ENCODE results near the gene PRCD.
"Not testable (repeated sequence)": the region's sequence is repeated elsewhere in the genome, so short reads cannot be mapped to it uniquely, and the experiment has no call there.

The PRCD gene

DNA sequence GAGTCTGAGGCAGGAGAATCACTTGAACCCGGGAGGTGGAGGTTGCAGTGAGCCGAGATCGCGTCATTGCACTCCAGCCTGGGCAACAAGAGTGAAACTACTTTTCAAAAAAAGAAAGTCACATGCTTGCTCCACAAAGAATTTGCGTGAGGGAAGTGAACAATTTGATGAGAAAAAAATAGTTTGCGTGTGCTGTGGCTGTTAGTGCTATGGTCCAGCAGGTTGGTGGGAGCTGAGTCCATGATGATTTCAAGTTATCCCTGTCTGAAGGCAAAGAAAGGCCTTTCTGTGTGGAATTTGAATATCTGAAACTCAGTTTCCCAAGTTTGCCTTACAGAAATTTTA is 21.0 kb downstream of the PRCD start:
- ChIA-PET POLR2A (interaction anchor here (0.6 kb wide), 1 partner anchor 43 kb away, joined by 11 read pairs; no protein-coding TSS in a partner anchor), CTCF (interaction anchor here (0.8 to 5.7 kb wide), 7 partner anchors 9 to 176 kb away, joined by 3 to 60 read pairs (median 3); a partner anchor contains a TSS)
- DNase-seq (ENCODE audit: extremely low spot score) = no peak
- TF ChIP-seq, protein P1, sequence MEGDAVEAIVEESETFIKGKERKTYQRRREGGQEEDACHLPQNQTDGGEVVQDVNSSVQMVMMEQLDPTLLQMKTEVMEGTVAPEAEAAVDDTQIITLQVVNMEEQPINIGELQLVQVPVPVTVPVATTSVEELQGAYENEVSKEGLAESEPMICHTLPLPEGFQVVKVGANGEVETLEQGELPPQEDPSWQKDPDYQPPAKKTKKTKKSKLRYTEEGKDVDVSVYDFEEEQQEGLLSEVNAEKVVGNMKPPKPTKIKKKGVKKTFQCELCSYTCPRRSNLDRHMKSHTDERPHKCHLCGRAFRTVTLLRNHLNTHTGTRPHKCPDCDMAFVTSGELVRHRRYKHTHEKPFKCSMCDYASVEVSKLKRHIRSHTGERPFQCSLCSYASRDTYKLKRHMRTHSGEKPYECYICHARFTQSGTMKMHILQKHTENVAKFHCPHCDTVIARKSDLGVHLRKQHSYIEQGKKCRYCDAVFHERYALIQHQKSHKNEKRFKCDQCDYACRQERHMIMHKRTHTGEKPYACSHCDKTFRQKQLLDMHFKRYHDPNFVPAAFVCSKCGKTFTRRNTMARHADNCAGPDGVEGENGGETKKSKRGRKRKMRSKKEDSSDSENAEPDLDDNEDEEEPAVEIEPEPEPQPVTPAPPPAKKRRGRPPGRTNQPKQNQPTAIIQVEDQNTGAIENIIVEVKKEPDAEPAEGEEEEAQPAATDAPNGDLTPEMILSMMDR (IDR thresholded peaks at IDR 0.05; ENCODE audit: control extremely low read depth, extremely low read depth, low read depth, missing control alignments) = no peak

DNA sequence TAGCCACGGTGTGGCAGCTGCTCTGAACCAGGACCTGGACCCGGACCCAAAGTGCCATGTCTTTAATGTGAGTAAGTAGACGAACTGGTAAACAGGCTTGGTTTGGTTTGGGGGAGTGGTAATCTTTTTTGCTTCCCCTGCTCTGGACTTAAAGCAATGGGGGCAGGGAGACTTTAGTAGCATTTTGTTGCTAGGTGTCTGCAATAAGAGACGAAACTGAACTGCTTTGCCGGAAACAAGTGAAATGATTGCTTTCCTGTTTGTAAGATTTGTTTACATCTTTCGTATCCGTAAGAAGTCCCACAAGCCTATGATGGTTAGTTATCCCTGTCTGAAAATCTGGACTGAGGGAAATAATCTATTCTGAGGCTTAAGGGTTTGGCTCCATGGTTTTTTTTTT is 21.5 kb downstream of the PRCD start:
- TF ChIP-seq, protein P1 (IDR thresholded peaks at IDR 0.05; ENCODE audit: control extremely low read depth, extremely low read depth, low read depth, missing control alignments) = no peak
- no peak for DNase-seq (ENCODE audit: extremely low spot score)
- ChIA-PET CTCF (interaction anchor here (1.3 to 1.5 kb wide), 3 partner anchors 10 to 33 kb away, joined by 3 read pairs; no protein-coding TSS in a partner anchor), POLR2A (interaction anchor here (0.6 kb wide), 1 partner anchor 43 kb away, joined by 11 read pairs; no protein-coding TSS in a partner anchor)

- no peak for DNase-seq (ENCODE audit: extremely low spot score)
- TF ChIP-seq, protein P1 (IDR thresholded peaks at IDR 0.05; ENCODE audit: control extremely low read depth, extremely low read depth, low read depth, missing control alignments) = no peak
- ChIA-PET CTCF (interaction anchor here (1.4 kb wide), 1 partner anchor 15 kb away, joined by 3 read pairs; no protein-coding TSS in a partner anchor), POLR2A (interaction anchor here (0.6 to 0.7 kb wide), 2 partner anchors 26 to 1217 kb away, joined by 3 to 4 read pairs; no protein-coding TSS in a partner anchor)
Observed at GRCh38 chr17:76561799-76562268, 22.0 kb downstream of the PRCD start.

GRCh38 chr17:76562734-76563148 is 22.9 kb downstream of the PRCD start:
- ChIA-PET CTCF (interaction anchor here (1.4 kb wide), 2 partner anchors 16 to 26 kb away, joined by 3 read pairs; no protein-coding TSS in a partner anchor), POLR2A (no interaction called here)
- no peak for DNase-seq (ENCODE audit: extremely low spot score)
- TF ChIP-seq, protein P1 (IDR thresholded peaks at IDR 0.05; ENCODE audit: control extremely low read depth, extremely low read depth, low read depth, missing control alignments) = no peak

- DNase-seq (ENCODE audit: extremely low spot score); POLR2A ChIA-PET: not testable (repeated sequence)
- CTCF ChIA-PET = interaction anchor here (1.4 kb wide), 1 partner anchor 25 kb away, joined by 3 read pairs; no protein-coding TSS in a partner anchor
Observed at GRCh38 chr17:76563359-76563758, 23.5 kb downstream of the PRCD start.

DNA sequence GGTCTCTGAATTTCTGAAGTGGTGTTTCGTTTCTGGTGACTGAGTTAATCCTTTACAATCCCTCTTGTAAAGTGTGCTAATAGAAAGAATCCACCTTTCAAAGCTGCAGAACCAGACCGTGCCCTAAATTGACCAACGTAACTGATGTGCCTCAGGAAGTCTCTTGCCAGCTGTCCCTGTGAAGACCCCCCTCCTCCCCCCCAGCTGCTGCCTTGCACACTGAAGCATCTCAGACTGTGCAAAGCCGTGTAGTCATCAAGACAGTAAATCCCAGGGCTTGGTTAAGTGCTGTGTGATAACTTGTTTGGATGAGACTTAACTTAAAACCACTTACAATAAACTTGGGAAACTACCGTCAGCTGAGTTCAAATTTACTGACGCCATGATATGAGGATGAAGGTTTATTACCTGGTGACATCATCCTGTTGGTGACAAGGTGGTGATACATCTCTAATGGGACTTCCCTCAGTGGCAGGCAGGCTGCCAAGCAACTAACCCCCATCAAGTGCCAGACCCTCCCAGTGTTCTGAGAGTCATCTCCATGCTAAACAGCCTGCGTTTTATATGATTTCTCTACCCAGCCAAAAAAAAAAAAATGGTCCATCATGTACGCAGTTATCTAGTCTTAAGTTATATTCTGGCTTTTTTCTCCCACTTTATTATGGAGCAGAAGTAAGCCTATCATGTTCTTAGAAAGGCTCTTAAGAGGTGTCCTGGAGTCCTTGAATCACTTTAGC is 25.3 kb downstream of the PRCD start:
- ChIA-PET CTCF (interaction anchor here (0.7 to 6.4 kb wide), 5 partner anchors 11 to 59 kb away, joined by 3 to 28 read pairs (median 5); no protein-coding TSS in a partner anchor), POLR2A (interaction anchor here (0.8 kb wide), 1 partner anchor 29 kb away, joined by 5 read pairs; no protein-coding TSS in a partner anchor)
- not testable (repeated sequence) for DNase-seq (ENCODE audit: extremely low spot score)

DNA sequence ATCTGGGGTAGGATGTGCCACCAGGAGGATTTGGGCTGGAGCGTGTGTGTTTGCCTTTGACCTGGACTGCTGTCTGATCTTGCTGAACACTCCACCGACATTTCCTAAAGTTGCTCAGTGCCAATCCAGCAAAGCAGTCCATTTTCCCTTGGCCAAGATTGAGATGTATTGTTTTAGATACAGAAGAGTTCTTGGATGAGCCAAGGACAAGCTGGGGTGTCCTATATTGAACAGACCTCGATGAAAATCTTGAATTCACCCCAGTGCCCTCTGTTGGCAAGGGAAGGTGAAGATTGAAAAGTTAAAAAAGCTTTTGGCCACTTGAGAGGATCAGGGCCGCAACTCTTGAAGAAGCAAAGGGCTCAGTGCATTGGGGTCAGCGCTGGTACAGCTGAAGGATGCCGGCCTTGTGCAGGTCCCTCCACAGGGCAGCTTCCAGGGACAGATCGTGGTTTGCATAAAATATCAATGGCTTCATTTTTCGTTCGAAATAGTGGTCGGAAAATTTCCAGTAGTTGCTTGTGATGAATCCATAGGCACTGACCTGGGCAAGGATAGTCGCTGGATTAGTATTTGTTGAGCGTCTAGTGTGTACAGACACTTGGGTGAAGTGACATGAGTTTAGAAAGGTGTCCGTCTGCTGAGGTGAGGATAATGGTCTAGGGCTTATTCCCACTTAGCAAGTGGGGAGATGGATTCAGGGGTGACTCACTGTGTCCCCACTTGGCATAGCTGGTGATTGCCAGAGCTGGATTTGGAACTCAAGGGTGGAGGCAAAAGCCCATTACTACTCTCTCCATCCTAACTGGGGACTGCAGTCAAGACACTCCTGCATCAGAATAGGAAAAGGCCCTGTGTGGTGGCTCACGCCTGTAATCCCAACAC is 26.1 kb downstream of the PRCD start:
- DNase-seq (ENCODE audit: extremely low spot score) = no peak
- POLR2A ChIA-PET = interaction anchor here (0.7 to 2.6 kb wide), 2 partner anchors 9 to 625 kb away, joined by 5 to 10 read pairs; no protein-coding TSS in a partner anchor
- CTCF ChIA-PET = interaction anchor here (0.7 to 8.2 kb wide), 6 partner anchors 8 to 58 kb away, joined by 3 to 60 read pairs (median 6); no protein-coding TSS in a partner anchor
- TF ChIP-seq, protein P1 (IDR thresholded peaks at IDR 0.05; ENCODE audit: control extremely low read depth, extremely low read depth, low read depth, missing control alignments) = no peak
